HG02970 (cell line): Measurements from ENCODE around the gene PCIF1.

ENCODE experiments used
- ATAC-seq: cut with Tn5 transposase; IDR thresholded peaks from one replicate; pipeline ENCODE4 v1.9.1; 2021; ENCODE audit warnings: mild to moderate bottlenecking, moderate library complexity, moderate number of reproducible peaks; ENCODE audit not compliant: unreplicated experiment, low FRiP score

Gene PCIF1

DNA sequence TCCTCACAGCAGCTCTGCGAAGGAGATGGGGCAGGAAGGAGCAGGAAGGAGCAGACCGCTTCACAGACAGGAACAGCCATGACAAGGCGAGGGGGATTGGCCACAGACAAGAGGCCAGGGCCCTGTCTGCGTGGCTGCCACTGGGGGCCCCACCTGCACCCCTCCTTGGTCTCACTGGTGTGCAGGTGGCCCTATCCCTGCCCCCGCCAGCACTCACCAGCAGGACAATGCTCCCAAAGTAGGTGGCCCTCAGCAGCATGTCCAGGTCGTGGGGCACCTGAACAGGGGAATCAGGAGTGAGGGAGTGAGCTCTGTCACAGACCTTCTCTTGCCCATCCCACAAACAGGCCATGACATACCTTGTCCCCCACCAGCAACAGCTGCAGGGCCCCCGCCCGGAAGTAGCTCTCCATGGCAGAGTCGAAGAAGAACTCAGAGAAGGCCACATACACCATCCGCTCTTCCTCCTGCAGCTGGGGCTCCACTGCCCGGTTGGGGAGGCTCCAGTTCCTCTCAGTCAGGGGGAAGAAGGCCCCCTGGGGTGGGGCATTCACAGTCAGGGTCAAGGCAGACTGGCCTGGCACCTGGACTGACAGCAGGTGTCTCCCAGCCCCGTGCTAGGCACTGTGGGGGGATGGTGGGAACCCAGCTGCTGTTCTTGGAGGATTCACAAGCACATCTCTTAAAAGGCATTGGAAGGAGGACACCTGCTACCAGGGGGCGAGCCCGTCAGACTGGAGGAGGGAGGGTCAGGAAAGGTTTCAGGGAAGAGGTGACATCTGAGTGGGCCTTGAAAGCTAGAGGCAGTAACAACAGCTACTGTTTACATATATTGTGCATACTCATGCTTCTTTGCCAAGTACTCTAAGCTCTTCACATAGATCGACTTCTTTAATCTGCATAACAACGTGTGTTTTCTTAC, 29.6 kb upstream of the PCIF1 start:
- ATAC-seq: no peak

GRCh38 chr20:45905505-45906079, 28.9 kb upstream of the PCIF1 start:
- ATAC-seq: no peak

DNA sequence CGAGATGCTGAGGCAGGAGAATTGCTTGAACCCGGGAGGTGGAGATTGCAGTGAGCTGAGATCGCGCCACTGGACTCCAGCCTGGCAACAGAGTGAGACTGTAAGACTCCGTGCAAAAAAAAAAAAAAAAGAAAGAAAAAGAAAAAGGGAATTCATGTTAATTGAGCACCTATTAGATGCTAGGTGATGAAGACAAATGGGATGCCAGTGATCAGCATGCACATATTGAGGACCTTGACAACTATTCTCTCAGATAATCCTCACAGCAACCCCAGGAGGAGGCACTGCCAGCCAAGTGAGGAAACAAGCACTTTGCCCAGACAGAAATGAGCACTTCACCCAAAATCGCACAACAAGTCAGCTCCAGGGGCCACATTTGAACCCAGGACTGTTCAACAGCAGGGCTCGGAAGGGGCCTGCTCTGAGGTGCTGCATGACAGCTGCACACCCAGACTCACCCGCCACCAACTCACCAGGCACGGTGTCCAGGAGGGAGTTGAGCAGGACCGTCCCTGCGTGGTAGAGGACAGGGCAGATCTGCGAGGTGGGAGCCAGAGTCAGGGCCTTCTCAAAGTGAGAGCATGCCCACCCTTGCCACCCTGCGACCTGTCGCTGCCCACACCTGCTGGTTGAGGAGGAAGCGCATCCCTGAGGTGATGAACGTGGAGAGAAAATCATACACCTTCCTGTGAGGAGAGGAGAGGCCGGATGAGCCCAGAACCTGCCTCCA, 27.1 kb upstream of the PCIF1 start:
- no peak for ATAC-seq

- no peak for ATAC-seq
Measured at GRCh38 chr20:45908084-45908483, 26.4 kb upstream of the PCIF1 start.

- no peak for ATAC-seq
Measured at GRCh38 chr20:45909336-45909808, 25.1 kb upstream of the PCIF1 start.

- no peak for ATAC-seq
Measured at GRCh38 chr20:45909817-45910669, 24.4 kb upstream of the PCIF1 start.

- peak; percentile 91 for ATAC-seq
Measured at GRCh38 chr20:45910670-45911485, 23.6 kb upstream of the PCIF1 start.

GRCh38 chr20:45911486-45912343, 22.8 kb upstream of the PCIF1 start, which contains the start of gene PLTP:
Gene PLTP, minus strand, starts transcription at chr20:45912155. Its CDS starts 703 bp downstream, at chr20:45911452.
- no peak for ATAC-seq

- no peak for ATAC-seq
Measured at GRCh38 chr20:45912344-45912682, 22.2 kb upstream of the PCIF1 start.

GRCh38 chr20:45913116-45913515, 21.4 kb upstream of the PCIF1 start:
- ATAC-seq: no peak

DNA sequence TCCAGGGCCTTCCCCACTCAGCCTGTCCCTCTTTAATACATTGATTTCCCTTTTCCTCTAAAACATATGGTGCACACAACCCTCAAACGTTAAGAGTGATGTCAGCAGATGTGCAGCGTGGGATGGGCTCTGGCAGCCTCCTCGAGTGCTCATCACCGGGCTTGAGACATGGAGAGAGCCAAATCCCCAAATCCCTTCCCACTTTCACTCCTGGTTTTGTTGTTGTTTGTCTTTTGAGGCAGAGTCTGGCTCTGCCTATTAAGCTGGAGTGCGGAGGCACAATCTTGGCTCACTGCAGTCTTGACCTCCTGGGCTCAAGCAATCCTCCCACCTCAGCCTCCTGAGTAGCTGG, 16.7 kb upstream of the PCIF1 start:
- no peak for ATAC-seq

GRCh38 chr20:45918182-45918737, 16.2 kb upstream of the PCIF1 start:
- ATAC-seq: no peak

GRCh38 chr20:45918779-45919537, 15.5 kb upstream of the PCIF1 start:
- ATAC-seq: no peak

- ATAC-seq: no peak
Measured at GRCh38 chr20:45919542-45920399, 14.7 kb upstream of the PCIF1 start.

DNA sequence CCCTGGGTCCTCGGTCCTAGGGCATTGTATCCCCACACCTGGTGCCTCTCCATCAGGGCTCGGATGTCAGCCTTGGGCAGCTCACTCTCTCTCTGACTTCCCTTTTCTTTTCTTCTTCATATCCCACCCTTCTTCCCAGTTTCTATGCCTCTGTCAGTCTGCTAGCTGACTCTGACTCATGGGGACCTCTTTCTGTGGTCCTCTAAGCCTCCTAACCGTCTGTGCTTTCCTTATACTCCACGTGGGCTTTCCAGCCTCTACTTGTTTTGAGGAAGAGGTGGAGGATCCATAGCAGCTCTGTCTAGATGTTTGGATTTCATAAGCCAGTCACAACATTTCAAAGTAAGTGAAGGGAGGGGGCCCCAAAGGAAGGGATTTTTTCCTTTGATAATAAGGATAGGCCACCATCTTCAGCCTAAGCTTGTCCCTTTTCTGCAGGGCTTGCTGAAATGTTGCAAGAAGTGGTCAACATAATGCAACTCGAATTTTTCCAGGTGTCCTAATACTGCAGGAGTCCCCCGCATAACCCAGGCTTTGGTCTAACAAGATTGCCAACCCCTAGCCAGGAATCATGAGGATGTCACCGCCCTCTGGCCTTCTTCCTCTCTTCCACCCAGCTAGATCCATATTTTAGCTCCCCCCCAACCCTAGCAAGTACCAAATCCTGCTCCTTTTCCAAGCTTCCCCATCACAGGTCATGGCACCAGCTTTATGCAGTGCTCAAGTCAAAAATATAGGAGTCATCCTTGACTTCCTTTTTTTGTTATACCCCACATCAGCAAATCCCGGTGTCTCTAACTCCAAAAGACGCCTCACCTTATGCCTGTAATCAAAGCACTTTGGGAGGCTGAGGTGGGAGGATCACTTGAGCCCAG, 13.8 kb upstream of the PCIF1 start:
- ATAC-seq: no peak
